Activated gamma-delta T cell (primary cell): Measurements from ENCODE around the gene TMOD2.

Experiments
- DNase-seq: peaks from one replicate; lab custom pipeline; 2025; lab: John Stamatoyannopoulos, UW

TMOD2 gene

GRCh38 chr15:51856714-51857380, 105.5 kb downstream of the TMOD2 start:
- no peak for DNase-seq

- no peak for DNase-seq
Observed at GRCh38 chr15:51861557-51862359, 110.4 kb downstream of the TMOD2 start.

- DNase-seq = no peak
Observed at GRCh38 chr15:51863131-51863530, 111.7 kb downstream of the TMOD2 start.

- no peak for DNase-seq
Observed at GRCh38 chr15:51864408-51865056, 113.1 kb downstream of the TMOD2 start.

- DNase-seq = no peak
Observed at GRCh38 chr15:51865317-51865716, 113.9 kb downstream of the TMOD2 start.
